Measurements from ENCODE around the gene FAM50B. TPM values are rescaled to one million over a fixed set of nuclear protein-coding genes. Genes with fewer than 3 reads are reported as not detected.

The FAM50B gene
- total and polyA plus RNA-seq, 2 of the 4 experiments (the other 2 are of a cell fraction), result 4.1 to 7.4 TPM

GRCh38 chr6:3844097-3844463, 5.1 kb upstream of the FAM50B start:
- no CpG with 5 or more reads among the region's 5 CpGs for WGBS, 2 experiments (ENCODE audit: extremely low coverage in 2 of 2, insufficient read length in 1 of 2)
- intact Hi-C loops (cut with micrococcal nuclease), result loop anchor here (5.0 kb wide), 1 partner anchor 37 kb away; no protein-coding TSS in a partner anchor

More at GRCh38 chr6:3844097-3844463, 5.1 kb upstream of the FAM50B start:
- H3K36me3 ChIP-seq (ENCODE audit: control insufficient read depth, insufficient read depth, low read length), result no peaks in the 10 kb centered on the region
- no peaks in the 10 kb centered on the region for H3K27me3 ChIP-seq (ENCODE audit: control insufficient read depth, insufficient read depth, low read length)
- peak overlapping the region; percentile 100 for H2AK5ac ChIP-seq (ENCODE audit: low read depth, low read length)
- ChIA-PET CTCF (interaction anchor here (1.4 kb wide), 1 partner anchor 134 kb away, joined by 5 read pairs; no protein-coding TSS in a partner anchor), POLR2A (ENCODE audit: unreplicated experiment) (no interaction called here)
- H4K91ac ChIP-seq (ENCODE audit: insufficient read depth, low read depth, low read length), result peak overlapping the region; percentile 99
- H3K23ac ChIP-seq (ENCODE audit: low read depth, low read length), result peak overlapping the region; percentile 97
- H3K9me3 ChIP-seq (ENCODE audit: control insufficient read depth, insufficient read depth, low read length), result no peaks in the 10 kb centered on the region
- H3K4me3 ChIP-seq (ENCODE audit: insufficient read depth, low read depth, low read length), result peak overlapping the region; percentile 7; the same call in 1 of the 2 replicates
- no peak overlapping the region for H2AK9ac ChIP-seq (replicated peaks; ENCODE audit: low read depth, low read length, poor library complexity)
- dilution Hi-C loops (cut with HindIII; ENCODE audit: low sequenced_read_pairs, unreplicated experiment), result no loop called here
- BruUV-seq (replicated peaks), result no TSS peak
- peak overlapping the region; percentile 96 for H2BK15ac ChIP-seq (ENCODE audit: low read depth, low read length)
- peak overlapping the region; percentile 100 for H2BK120ac ChIP-seq (ENCODE audit: low read depth, low read length)
- DNase-seq, result peak; percentile 82
- H3K14ac ChIP-seq (replicated peaks; ENCODE audit: low read depth, low read length), result peak overlapping the region; percentile 97
- H2AFZ ChIP-seq (replicated peaks; ENCODE audit: low read length, poor library complexity), result peak overlapping the region; percentile 85
- peaks cover 24% of the 10 kb centered on the region for H3K4me1 ChIP-seq (ENCODE audit: control insufficient read depth, insufficient read depth, low read length)
- H2BK20ac ChIP-seq (ENCODE audit: low read depth, low read length), result peak overlapping the region; percentile 100
- no peaks in the 10 kb centered on the region for H4K20me1 ChIP-seq (ENCODE audit: insufficient read depth, low read length)
- peaks cover 0 to 14% of the 10 kb centered on the region in 2 experiments; a peak in 1 of 4 replicates for H3K79me1 ChIP-seq (ENCODE audit: low read depth in 1 of 2, low read length in 2 of 2)
- peak overlapping the region; percentile 98 for H2BK5ac ChIP-seq (ENCODE audit: low read depth, low read length, poor library complexity, severe bottlenecking)
- 0 out of 2 replicates have a peak, but pooled peaks have one; percentile 7 for TF ChIP-seq BHLHE40 (IDR thresholded peaks at IDR 0.05; ENCODE audit: low read depth, low read length)
- TF ChIP-seq FOS (IDR thresholded peaks at IDR 0.05; ENCODE audit: low read depth, low read length), result peak; percentile 64
- TF ChIP-seq MAFK (IDR thresholded peaks at IDR 0.05; ENCODE audit: low read depth, low read length), result no peak
- TF ChIP-seq NFE2L2 (IDR thresholded peaks at IDR 0.05; ENCODE audit: low read depth, low read length), result no peak
- peak overlapping the region; percentile 100 for H3K4ac ChIP-seq (ENCODE audit: low read depth, low read length)
- H3K56ac ChIP-seq (ENCODE audit: extremely low read depth, insufficient read depth, low read length), result peak overlapping the region; percentile 98
- in situ Hi-C loops (cut with MboI; ENCODE audit: low sequenced_read_pairs), result no loop called here
- peak overlapping the region; percentile 63; the same call in 1 of the 2 replicates for H3K9ac ChIP-seq (ENCODE audit: low read depth, low read length)
- peak overlapping the region; percentile 88 to 98 for H4K8ac ChIP-seq (ENCODE audit: low read depth in 2 of 2, low read length in 2 of 2)
- H3K9me1 ChIP-seq (ENCODE audit: insufficient read depth, low read length), result peaks cover 17% of the 10 kb centered on the region
- peak overlapping the region; percentile 94 for H3K4me2 ChIP-seq (ENCODE audit: low read depth, low read length)
- H4K5ac ChIP-seq (ENCODE audit: low read depth, low read length), result peak overlapping the region; percentile 97; the same call in 1 of the 2 replicates
- peak overlapping the region; percentile 97 for H3K18ac ChIP-seq (ENCODE audit: low read depth, low read length)
- H3K27ac ChIP-seq (ENCODE audit: insufficient read depth, low read length), result peak overlapping the region; percentile 96
- peak; percentile 49 for ATAC-seq (ENCODE audit: low read depth)

Data from IMR-90 (cell line).